LNCAP (cell line): ENCODE measurements around the gene CAPN9.

ENCODE experiments used
- CTCF ChIP-seq: fragments of 450-650 bp; IDR thresholded peaks from 2 replicates; pipeline ENCODE4 v1.5.1; 2017; ENCODE audit warnings: mild to moderate bottlenecking

Gene CAPN9

GRCh38 chr1:230713915-230714764, 33.0 kb upstream of the CAPN9 start, which contains the start of gene AGT:
Gene AGT, minus strand, starts transcription at chr1:230714122. Its CDS starts 3,299 bp downstream, at chr1:230710823.
- TF ChIP-seq CTCF: no peak

- no peak for TF ChIP-seq CTCF
Measured at GRCh38 chr1:230715510-230715909, 31.7 kb upstream of the CAPN9 start.

GRCh38 chr1:230717251-230717650, 29.9 kb upstream of the CAPN9 start:
- TF ChIP-seq CTCF: no peak

GRCh38 chr1:230725256-230726012, 21.8 kb upstream of the CAPN9 start:
- no peak for TF ChIP-seq CTCF

- no peak for TF ChIP-seq CTCF
Measured at GRCh38 chr1:230728710-230729392, 18.3 kb upstream of the CAPN9 start.

GRCh38 chr1:230730977-230731376, 16.2 kb upstream of the CAPN9 start:
- no peak for TF ChIP-seq CTCF

GRCh38 chr1:230735447-230735846, 11.7 kb upstream of the CAPN9 start:
- TF ChIP-seq CTCF: no peak
